ENCODE results near the gene IFIT1B. TPM values are rescaled to one million over a fixed set of nuclear protein-coding genes. Genes with fewer than 3 reads are reported as not detected.

The IFIT1B gene
- total RNA-seq, 1 experiment from 2014 or later: not detected

DNA sequence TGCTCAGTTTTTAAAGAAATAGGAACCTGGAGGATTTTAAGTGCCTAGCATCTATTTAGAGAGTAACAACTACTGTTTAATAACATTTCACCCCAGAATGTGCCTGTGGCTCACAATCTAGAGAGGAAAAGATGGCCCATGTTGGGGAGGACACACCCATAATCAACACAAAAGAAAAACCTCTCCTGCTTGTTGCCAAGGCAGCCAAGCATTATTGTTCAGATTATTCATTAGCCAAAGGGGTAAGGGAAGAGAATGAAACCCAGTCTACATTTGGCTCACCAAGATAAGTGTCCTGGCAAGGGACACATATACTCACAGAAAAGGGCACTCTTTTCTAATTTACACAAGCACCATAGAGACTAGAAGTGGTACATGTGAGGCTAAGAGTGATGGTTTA is 17.7 kb upstream of the IFIT1B start:
- DNase-seq: no peak
- Mint-ChIP-seq H3K4me3 (ENCODE audit: unreplicated experiment) (no peak overlapping the region), H3K4me1 (ENCODE audit: low read depth, unreplicated experiment) (peaks cover 5% of the 10 kb centered on the region), H3K27ac (ENCODE audit: unreplicated experiment) (no peak overlapping the region), H3K9me3 (ENCODE audit: unreplicated experiment) (no peaks in the 10 kb centered on the region), H3K36me3 (ENCODE audit: insufficient read depth, unreplicated experiment) (no peaks in the 10 kb centered on the region), H3K27me3 (ENCODE audit: insufficient read depth, unreplicated experiment) (no peaks in the 10 kb centered on the region)
- Histone ChIP-seq H3K4me1 (0 out of 2 replicates have a peak, but pooled peaks cover 4% of the 10 kb centered on the region), H3K4me3 (ENCODE audit: low read depth, low read length) (no peak overlapping the region), H3K9me3 (no peaks in the 10 kb centered on the region), H3K27me3 (replicated peaks; ENCODE audit: control insufficient read depth, insufficient read depth, low read length) (no peaks in the 10 kb centered on the region), H3K36me3 (ENCODE audit: control insufficient read depth, insufficient read depth, low read length) (no peaks in the 10 kb centered on the region)
- CTCF ChIA-PET: no interaction called here
- BruUV-seq (replicated peaks): no TSS peak
- intact Hi-C loops (cut with micrococcal nuclease; ENCODE audit: unreplicated experiment): no loop called here
- POLR2A ChIA-PET: no interaction called here
- TF ChIP-seq, protein P1, sequence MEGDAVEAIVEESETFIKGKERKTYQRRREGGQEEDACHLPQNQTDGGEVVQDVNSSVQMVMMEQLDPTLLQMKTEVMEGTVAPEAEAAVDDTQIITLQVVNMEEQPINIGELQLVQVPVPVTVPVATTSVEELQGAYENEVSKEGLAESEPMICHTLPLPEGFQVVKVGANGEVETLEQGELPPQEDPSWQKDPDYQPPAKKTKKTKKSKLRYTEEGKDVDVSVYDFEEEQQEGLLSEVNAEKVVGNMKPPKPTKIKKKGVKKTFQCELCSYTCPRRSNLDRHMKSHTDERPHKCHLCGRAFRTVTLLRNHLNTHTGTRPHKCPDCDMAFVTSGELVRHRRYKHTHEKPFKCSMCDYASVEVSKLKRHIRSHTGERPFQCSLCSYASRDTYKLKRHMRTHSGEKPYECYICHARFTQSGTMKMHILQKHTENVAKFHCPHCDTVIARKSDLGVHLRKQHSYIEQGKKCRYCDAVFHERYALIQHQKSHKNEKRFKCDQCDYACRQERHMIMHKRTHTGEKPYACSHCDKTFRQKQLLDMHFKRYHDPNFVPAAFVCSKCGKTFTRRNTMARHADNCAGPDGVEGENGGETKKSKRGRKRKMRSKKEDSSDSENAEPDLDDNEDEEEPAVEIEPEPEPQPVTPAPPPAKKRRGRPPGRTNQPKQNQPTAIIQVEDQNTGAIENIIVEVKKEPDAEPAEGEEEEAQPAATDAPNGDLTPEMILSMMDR (IDR thresholded peaks at IDR 0.05; ENCODE audit: insufficient read depth in 1 of 2, low read depth in 1 of 2, low read length in 1 of 2, severe bottlenecking in 1 of 2, unreplicated experiment in 1 of 2): no peak

DNA sequence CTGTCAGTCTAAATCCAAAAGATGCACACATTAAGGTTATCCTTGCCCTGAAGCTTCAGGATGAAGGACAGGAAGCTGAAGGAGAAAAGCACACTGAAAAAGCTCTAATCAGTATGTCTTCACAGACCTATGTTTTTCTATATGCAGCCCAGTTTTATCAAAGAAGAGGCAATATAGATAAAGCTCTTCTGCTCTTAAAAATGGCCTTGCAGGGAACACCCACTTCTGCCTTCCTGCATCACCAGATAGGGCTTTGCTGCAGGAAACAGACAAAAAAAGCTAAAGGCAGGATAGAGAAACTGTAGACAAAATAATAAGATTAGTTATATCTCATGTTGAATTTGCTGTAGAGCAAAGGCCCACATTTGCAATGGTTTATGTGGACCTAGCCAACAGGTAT is 14.9 kb upstream of the IFIT1B start:
- no peak overlapping the region for H3K4me3 Mint-ChIP-seq (ENCODE audit: unreplicated experiment)
- H3K27ac Mint-ChIP-seq (ENCODE audit: unreplicated experiment): no peak overlapping the region
- intact Hi-C loops (cut with micrococcal nuclease; ENCODE audit: unreplicated experiment): no loop called here
- Histone ChIP-seq H3K4me1 (0 out of 2 replicates have a peak, but pooled peaks cover 4% of the 10 kb centered on the region), H3K27me3 (replicated peaks; ENCODE audit: control insufficient read depth, insufficient read depth, low read length) (no peaks in the 10 kb centered on the region), H3K4me3 (ENCODE audit: low read depth, low read length) (no peak overlapping the region), H3K9me3 (no peaks in the 10 kb centered on the region), H3K36me3 (ENCODE audit: control insufficient read depth, insufficient read depth, low read length) (no peaks in the 10 kb centered on the region)
- TF ChIP-seq, protein P1 (IDR thresholded peaks at IDR 0.05; ENCODE audit: insufficient read depth in 1 of 2, low read depth in 1 of 2, low read length in 1 of 2, severe bottlenecking in 1 of 2, unreplicated experiment in 1 of 2): no peak
- BruUV-seq (replicated peaks): no TSS peak
- H3K27me3 Mint-ChIP-seq (ENCODE audit: insufficient read depth, unreplicated experiment): no peaks in the 10 kb centered on the region
- CTCF ChIA-PET: no interaction called here
- peaks cover 5% of the 10 kb centered on the region for H3K4me1 Mint-ChIP-seq (ENCODE audit: low read depth, unreplicated experiment)
- H3K36me3 Mint-ChIP-seq (ENCODE audit: insufficient read depth, unreplicated experiment): no peaks in the 10 kb centered on the region
- DNase-seq: no peak
- H3K9me3 Mint-ChIP-seq (ENCODE audit: unreplicated experiment): no peaks in the 10 kb centered on the region
- POLR2A ChIA-PET: no interaction called here

DNA sequence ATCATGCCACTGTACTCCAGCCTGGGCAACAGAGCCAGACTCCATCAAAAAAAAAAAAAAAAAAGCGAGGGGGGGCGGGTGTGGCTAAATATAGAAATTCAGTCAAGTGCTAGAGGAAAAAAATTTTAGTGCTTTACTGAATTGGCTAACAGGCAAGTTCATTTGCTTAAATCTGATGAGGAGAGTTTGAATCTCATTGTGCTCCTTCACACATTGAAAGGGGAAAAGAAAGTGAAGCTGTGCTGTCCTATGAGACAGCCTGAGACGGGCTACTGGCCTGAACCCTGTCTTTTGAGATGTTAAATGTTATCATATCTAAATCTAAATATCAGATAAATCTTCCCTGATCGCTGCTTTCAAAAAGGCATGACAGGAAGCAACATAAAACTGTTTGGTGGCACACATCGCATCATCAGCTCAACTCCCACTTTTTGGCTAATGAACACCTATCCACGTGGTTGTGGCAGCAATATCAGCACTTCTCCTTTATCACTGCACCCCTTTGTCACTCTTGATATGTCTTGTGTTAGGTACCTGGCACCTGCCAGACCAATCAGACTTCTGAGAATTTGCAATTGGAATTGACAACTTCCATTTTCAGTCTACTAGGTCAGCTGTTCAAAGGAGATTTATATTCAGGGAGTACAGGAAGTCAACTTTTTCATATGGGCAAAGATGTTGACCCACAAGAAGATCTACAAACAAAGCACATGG is 14.0 kb upstream of the IFIT1B start:
- intact Hi-C loops (cut with micrococcal nuclease; ENCODE audit: unreplicated experiment): no loop called here
- ChIA-PET CTCF (no interaction called here), POLR2A (no interaction called here)
- Histone ChIP-seq H3K9me3 (no peaks in the 10 kb centered on the region), H3K27me3 (replicated peaks; ENCODE audit: control insufficient read depth, insufficient read depth, low read length) (no peaks in the 10 kb centered on the region), H3K4me3 (ENCODE audit: low read depth, low read length) (no peak overlapping the region), H3K36me3 (ENCODE audit: control insufficient read depth, insufficient read depth, low read length) (no peaks in the 10 kb centered on the region), H3K4me1 (0 out of 2 replicates have a peak, but pooled peaks cover 4% of the 10 kb centered on the region)
- H3K27ac Mint-ChIP-seq (ENCODE audit: unreplicated experiment): no peak overlapping the region
- TF ChIP-seq, protein P1 (IDR thresholded peaks at IDR 0.05; ENCODE audit: insufficient read depth in 1 of 2, low read depth in 1 of 2, low read length in 1 of 2, severe bottlenecking in 1 of 2, unreplicated experiment in 1 of 2): no peak
- no peaks in the 10 kb centered on the region for H3K36me3 Mint-ChIP-seq (ENCODE audit: insufficient read depth, unreplicated experiment)
- BruUV-seq (replicated peaks): no TSS peak
- H3K4me3 Mint-ChIP-seq (ENCODE audit: unreplicated experiment): no peak overlapping the region
- no peak for DNase-seq
- H3K9me3 Mint-ChIP-seq (ENCODE audit: unreplicated experiment): no peaks in the 10 kb centered on the region
- no peaks in the 10 kb centered on the region for H3K27me3 Mint-ChIP-seq (ENCODE audit: insufficient read depth, unreplicated experiment)
- peaks cover 5% of the 10 kb centered on the region for H3K4me1 Mint-ChIP-seq (ENCODE audit: low read depth, unreplicated experiment)

All from Caco-2 (cell line).